Adipose tissue (tissue), 3 donors: ENCODE results near the gene MRPL10. TPM values are rescaled to one million over a fixed set of nuclear protein-coding genes. Genes with fewer than 3 reads are reported as not detected.

Source experiments
- H3K27ac ChIP-seq: one replicate; pipeline ENCODE4 v1.5.1; 2013; ENCODE audit warnings: low read depth, low read length
- WGBS, 3 donors: extraction: QIAGEN DNeasy Blood & Tissue Kit; methylation state at CpG; one replicate each; pipeline ENCODE4 v1.1.7; 2013; 5-methylcytosine and 5-hydroxymethylcytosine counted together
- polyA plus RNA-seq, 3 donors: library from polyadenylated mRNA; stranded (reverse); fragments of 200-250 nt; gene quantifications; one replicate each; pipeline ENCODE4 v1.2.3, GENCODE V29; 2013
- donor health status: healthy with polysubstance abuse.
- donor health status: Bipolar disorder and iron deficiency.
- donor health status: healthy.

MRPL10 gene
- polyA plus RNA-seq = 10 to 100 TPM; 42.3 to 52.0 (median 44.2) TPM

DNA sequence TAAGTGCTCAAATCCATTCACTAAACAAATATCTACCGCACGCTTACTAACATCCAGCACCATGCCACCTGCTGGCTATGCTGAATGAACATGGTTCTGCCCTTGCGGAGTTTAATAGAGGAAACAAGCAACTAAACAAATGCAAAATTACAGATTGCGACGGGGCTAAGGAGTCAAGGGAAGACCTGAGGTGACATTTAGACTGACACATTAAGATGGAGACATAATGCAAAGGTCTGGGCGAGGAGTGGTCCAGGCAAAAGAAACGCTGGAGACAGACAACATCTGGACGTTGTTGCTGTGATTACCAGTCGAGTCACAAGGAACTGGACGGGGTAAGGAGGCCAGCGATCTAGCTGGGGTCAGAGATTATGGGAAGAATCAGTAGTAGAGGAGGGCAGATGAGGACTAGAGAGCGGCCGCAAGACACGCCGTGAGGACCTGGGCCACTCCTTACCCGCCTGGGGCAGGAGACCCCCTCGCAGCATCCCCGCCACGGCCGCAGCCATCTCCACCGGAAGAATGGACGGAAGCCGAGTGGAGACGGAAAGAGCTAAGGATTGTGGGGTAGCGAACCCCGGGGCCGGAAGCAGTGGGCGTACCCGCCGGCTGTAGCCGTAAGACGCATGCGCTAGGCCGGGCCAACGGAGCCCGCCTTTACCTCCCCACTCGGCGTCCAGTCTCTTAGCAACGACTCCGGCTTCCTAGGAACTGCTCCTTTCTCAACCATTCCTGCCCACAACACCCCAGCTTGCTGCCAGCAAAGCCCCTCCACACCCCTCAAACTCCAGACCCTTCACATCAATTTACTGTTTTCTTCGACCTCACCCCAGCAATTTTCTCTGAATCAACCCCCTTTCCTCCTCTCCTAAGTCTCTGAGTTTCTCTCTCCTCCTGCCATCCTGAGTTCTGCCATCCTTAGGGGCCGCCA lies at the start of gene MRPL10, which contains the start of gene LRRC46:
TSS of gene MRPL10 (minus strand) at position 539 of the 931 bp plus-strand sequence. CDS start at position 509, 30 bp downstream.
TSS of gene LRRC46 (plus strand) at position 668 of the 931 bp plus-strand sequence. CDS start 320 bp downstream, outside the sequence.
- 0% methylated on average over 40 to 42 of the region's 42 CpGs for WGBS, 3 donors
- H3K27ac ChIP-seq = no peak within 1 kb of the TSS

DNA sequence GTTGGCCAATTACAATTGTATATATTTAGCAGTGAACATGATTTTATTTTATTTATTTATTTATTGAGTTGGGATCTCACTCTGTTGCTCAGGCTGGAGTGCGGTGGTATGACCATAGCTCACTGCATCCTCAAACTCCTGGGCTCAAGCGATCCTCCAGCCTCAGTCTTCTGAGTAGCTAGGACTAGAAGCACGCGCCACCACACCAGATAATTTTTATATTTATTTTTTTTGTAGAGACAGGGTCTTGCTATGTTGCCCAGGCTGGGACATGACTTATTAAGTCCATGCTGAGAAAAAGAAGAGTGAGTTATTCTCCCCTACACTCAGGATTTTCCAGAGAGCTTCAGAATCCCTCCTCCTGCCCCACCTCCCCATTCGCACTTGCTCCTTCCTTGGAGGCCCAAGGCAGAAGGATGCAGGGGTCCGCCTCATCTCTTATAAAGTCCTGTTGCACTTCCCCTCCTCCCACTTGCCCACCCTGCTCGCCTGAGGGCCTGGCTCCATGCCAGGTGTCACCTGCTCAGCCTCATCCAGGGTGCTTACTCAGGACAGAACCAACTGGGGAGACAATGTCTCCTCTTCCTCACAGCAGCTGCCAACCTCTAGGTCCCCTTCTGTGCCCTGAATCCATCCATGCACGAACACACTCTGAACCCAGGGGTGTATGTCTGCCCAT lies 48.6 kb upstream of the MRPL10 start:
- WGBS, 3 donors = 80 to 87% (median 84%) methylated on average over 8 of the region's 8 CpGs
- H3K27ac ChIP-seq = no peak overlapping the region

DNA sequence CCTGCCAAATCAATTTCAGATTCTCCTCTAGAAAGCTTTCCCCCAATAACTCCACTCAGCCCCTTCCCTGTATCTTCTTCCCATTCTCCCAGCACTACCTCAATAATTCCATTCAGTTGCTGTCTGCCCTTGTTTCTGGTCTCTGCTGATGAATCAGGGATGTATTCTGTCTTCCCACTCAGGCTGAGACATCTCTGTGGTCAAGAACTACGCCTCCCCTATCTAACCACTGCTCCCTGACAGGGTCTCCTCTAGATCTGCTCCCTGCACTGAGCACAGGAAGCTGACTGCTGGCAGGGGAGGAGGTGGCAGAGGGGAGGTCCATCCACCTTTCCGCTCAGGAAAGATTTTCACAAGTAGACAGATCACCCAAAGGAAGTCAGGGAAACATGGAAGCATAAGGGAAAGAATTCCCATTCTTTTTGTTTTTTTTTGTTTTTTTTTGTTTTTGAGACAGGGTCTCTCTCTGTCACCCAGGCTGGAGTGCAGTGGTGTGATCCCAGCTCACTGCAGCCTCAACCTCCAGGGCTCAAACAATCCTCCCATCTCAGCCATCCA lies 47.8 kb upstream of the MRPL10 start:
- WGBS, 3 donors = 44 to 56% (median 55%) methylated on average over 2 of the region's 2 CpGs
- H3K27ac ChIP-seq = no peak overlapping the region

DNA sequence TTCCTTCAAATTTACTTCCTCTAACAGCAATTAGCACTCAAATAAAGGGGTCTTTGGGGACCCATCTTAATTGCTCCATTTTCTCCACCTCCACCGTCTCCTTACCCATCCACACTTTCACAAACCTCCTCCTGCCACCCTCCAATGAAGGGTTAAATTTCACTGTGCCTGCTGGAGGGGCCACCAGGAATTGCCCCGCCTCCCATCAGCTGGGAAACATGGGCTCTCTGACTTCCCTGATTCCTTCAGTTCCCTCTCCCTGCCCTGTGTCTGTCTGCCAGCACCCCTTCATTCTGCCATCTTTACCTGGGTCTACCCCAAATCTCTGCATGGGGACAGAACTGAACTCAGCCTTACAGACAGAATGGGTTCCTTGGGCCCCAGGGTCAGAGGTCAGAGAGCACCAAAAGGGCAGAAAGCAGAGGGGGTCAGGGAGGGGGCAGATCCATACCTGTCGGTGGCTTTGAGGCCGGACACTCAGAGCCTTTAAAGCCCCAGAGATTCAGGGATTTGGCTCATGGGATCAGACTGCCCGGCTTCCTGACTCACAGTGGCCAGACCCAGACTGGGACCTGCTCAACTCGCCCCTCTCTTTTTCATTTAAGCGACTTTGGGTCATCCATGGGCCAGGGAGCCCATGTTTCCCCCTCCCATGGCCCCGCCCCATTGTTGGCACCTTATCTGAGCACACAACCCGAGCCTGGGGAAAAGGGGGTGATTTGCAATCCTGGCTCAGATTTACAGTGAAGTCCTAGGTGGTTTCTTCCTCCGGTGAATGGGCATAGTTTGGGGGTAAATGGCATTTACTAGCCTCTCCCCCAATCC lies 47.1 kb upstream of the MRPL10 start:
- WGBS, 3 donors = 49 to 74% (median 68%) methylated on average over 10 of the region's 10 CpGs
- H3K27ac ChIP-seq = no peak overlapping the region

DNA sequence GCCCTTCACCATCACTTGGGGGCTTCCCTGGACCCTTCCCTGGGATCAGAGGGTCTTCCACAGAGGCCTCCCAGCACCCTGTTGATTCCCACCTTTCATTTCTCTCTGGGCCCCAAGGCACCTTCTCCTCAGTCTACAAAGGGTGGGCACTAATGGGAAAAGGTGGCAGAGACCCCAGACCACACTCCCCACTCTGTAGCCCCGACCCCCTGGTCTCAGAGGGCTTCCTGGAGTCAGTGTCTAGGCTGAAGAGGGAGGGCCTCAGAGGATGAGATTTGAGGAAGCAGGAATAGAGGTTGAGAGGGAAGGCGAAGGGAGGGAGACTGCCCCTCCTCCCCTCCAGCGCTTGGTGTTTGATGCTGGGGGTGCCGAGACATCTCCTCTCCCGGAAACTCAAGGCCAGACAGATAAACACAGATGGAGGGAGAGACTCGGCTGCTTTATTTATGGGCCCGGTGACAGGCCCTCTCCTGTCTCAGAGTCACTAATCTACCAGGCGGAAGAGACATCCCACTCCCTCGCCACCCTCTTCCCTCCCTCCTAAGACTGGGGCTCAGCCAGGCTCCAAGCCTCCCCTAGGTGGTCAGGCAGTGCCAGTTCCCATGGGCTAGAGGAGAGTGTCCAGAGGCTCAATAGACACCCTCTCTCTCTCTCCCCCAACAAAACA lies 46.2 kb upstream of the MRPL10 start:
- 59 to 71% (median 60%) methylated on average over 8 to 9 of the region's 9 CpGs for WGBS, 3 donors
- H3K27ac ChIP-seq = no peak overlapping the region

DNA sequence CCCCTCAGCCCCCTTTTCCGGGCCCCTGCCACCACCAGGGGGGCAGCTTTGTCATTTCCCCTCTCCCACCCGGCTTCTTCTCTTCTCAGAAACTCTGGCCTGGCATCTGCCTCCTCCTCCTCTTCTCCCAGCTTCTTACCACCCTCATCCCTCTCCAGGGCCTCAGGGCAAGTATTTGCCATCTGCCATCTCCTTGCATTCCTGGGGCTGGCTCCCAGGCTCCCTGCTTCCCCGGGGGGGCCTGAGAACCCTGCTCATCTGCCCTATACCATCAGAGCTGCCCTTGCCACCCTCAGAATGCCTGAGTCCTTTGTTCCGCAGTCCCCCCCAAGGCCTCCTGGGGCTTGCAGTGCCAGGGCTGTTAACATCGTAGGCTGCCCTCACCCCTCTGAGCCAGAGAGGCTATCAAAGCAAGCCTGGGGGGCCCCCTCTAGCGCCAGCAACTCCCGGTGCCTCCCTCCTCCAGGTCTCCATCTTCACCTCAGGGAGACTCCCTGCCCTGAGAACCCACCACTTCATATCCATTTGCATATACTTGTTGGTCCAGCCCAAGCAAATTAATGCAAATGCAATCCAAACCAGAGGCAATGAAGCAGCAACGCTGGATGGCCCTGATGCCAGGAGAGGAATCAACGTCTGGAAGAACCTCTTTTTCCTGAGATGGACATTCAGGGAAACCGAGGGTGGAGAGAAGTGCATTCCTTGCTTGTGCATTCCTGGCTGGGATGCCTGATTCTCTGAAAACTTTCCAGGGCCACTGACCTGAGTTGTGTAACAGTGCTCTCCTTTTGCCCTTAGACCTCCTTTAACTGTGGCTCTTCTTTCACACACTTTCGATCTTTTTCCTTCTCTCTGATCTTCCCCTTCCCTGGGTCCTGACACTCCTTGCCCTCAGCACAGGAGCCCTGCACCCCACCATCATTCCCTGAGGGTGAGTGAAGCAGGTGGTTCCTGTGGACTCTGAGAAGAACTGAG lies 44.0 kb upstream of the MRPL10 start:
- no peak overlapping the region for H3K27ac ChIP-seq
- WGBS, 3 donors = 54 to 66% (median 63%) methylated on average over 11 of the region's 11 CpGs

DNA sequence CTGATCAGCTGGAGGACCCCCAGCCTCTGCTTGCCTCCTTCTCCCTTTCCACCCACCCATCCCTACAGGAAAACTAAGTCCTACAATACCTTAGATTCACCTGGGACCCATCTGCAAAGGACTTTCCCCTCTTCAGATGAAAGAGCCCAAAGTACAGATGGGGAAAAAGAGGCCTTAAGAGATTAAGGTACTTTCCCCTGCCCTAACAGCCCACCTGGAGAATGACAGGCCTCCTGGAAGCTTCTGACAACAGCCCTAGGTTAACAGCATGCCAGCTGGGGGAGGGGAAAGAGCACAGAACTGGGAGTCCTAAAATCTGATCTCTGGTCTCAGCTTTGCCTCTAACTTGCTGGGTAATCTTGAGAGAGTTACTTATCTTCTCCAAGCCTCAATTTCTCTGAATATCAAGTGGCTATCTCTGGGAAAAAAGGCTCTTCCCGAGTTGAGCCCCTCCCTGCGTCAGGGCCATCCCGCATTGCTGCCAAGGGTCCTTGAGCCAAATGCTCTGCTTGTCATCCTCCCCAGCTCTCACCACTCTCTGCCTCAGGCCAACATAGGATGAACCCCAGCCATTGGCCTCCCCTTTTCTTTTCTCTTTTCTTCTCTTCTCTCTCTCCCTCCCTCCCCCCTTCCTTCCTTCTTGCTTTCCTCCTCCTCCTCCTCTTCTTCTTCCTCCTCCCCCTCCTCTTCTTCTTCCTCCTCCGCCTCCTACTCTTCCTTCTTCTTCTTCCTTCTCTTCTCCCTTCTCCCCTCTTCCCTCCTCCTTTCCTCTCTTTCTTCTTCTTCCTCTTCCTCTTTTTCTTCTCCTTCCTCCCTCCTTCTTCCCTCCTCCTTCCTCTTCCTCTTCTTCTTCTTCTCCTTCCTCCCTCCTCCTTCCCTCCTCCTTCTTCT lies 42.1 kb upstream of the MRPL10 start:
- H3K27ac ChIP-seq = no peak overlapping the region
- WGBS, 3 donors = 51 to 61% (median 60%) methylated on average over 4 of the region's 4 CpGs

DNA sequence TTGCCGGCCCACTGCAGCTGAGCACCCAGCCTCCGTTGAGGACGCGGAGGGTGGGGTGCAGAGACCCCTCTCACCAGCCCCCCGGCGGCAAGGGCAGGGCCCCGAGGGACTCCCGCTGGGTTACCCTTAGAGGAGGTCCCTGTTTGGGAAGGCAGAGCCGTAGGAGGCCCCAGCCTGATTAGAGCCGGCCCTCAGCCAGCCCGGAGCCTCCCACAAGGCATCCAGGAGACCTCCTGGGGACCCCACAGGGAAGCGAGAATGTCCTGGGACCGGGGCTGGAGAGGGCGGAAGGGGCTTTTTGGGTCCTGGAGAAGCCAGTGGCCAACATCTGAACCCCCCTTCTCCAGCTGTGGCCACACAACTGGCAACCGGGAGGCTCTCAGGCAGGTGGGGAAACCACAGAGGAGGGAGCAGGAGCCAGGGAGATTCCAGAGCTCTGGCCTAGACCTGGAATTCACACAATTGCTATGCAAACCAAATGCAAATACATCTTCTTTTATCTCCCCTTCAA lies 41.4 kb upstream of the MRPL10 start:
- 31 to 44% (median 43%) methylated on average over 15 of the region's 15 CpGs for WGBS, 3 donors
- no peak overlapping the region for H3K27ac ChIP-seq

DNA sequence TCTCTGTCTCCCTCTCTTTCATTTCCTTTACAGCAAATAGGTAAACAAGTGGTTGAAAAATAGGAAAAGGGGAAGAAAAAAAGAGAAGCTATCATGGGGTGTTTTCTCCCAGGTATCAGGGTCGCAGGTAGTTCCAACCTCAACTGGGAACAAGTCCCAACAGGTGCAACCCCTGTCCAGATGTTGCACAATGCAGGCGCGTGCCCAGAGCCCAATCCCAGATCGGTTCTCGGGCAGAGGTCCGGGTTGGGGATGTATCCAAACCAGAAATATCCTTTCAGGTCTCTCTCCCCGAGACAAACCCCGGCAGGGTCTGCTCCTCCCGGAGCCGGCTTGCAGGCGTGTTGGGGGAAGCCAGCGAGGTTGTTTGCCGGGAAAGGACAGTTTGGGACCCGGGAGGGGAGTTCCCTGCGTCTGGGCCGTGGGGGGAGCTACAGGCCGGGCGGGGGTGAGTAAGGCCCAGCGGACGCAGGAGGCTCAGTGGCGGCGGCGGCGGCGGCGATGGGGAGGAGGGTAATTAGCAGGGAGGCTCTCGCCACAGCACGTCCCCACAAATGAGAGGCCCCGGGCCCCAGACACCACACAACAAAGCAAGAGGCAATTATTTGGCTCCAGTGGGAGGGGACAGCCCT lies 40.8 kb upstream of the MRPL10 start:
- H3K27ac ChIP-seq = no peak overlapping the region
- 15 to 30% (median 25%) methylated on average over 29 of the region's 29 CpGs for WGBS, 3 donors

DNA sequence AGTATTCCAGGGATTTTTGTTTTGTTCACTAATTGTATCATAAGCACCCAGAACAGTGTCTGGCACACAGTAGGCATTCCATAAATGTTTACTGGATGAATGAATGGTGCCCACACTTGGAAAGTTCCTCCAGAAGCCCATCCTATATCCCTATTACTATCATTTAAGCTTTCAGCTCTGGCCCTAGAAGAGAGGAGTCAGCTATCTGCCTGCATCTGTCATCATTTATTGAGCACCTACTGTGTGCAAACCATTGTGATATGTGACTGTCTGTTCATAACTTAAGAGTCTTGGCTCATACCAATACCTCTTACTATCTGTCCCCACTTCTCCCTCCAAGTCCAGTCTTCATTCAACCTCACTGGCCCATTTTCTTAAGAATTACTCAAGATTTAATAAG lies 39.7 kb upstream of the MRPL10 start:
- H3K27ac ChIP-seq = no peak overlapping the region

DNA sequence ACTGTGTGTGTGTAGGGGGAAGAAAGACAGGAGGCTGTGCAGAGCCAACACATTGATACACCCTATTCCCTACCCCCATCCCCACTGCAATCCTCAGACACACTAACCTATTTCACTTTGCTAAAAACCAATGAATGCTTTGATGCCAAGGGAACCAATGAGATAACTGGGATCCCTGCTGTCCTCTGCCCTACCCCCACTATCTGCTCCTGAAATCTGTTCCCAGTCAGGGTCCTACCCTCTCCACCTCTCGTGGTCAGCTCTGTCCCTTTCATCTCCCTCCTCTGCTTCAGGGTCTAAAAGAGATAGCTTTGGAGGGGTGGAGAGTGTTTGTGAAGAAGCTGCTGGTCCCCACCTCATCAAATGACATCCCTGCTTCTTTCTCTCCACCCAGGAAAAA lies 38.7 kb upstream of the MRPL10 start:
- WGBS, 3 donors = 33 to 61% (median 58%) methylated on average over 1 of the region's 1 CpG
- no peak overlapping the region for H3K27ac ChIP-seq

DNA sequence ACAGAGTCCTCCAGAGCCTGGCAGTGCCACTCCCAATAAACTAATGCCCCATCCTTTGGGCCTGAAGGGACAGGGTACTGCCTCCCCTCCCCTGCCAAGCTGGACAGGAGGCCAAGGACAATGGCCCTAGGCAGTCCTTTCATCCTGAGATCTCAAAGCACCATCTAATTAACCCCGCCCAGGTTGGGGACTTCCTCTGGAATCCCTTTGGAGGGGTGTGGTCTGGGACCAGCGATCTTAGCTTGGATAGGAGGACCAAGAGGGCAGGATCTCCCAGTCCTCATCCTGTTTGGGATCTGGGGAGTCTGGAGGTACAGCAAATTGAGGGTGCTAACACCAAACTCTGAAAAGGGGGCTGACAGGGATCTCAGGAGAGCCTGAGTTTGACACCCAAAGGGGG lies 37.8 kb upstream of the MRPL10 start:
- 37 to 58% (median 55%) methylated on average over 2 of the region's 2 CpGs for WGBS, 3 donors
- H3K27ac ChIP-seq = no peak overlapping the region

DNA sequence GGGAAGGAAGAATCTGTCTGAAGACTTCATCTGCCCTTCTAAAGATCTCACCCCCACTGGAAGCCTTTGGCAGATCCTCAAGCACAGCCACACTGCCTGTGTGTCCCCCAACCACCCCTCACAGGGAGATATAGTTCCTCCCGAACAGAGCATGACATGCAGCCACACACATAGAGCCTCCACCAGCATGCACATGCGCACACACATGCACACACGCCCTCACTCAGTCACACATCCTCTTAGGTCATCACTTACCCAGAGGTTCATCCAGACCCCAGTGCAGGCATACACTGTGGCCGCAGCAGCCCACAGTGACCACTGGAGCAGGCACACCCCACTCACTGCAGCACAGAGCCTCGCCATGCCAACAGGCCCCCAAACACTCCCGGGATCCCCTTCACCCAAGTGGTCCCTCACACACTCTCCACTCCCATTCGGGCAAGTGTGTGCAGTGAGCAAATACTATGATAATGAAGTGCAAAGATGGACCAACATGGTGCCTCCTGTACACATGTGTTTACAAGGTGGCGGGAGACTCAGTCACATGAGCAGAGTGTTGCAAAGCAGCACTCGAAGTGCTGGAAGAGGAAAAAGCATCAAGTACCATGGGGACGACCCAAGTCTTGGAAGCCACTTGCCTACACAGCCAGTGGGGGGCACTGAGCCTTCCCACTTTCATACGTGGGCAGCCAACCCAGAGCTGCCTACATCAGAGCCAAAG lies 36.6 kb upstream of the MRPL10 start:
- no peak overlapping the region for H3K27ac ChIP-seq
- WGBS, 3 donors = 78 to 90% (median 86%) methylated on average over 11 of the region's 11 CpGs

DNA sequence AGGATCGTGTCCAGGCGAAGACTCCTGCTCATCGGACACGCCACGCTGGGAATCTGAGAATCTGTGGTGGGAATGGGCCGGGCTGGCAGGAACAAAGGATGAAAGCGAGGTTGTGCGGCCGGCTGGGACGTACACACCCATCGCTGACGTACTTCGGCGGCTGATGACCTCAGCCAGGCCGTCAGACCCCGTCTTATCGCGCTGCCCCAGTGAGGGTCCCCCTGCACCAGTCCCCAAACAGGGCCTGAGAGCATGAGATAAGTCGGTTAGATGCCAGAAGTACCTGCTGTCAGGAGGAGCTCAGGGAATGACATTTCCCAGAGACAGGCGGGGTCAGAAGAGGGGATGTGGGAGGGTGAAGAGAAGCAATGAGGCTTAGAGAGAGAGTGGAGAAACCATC lies 35.6 kb upstream of the MRPL10 start:
- WGBS, 3 donors = 50 to 72% (median 69%) methylated on average over 20 of the region's 20 CpGs
- no peak overlapping the region for H3K27ac ChIP-seq

DNA sequence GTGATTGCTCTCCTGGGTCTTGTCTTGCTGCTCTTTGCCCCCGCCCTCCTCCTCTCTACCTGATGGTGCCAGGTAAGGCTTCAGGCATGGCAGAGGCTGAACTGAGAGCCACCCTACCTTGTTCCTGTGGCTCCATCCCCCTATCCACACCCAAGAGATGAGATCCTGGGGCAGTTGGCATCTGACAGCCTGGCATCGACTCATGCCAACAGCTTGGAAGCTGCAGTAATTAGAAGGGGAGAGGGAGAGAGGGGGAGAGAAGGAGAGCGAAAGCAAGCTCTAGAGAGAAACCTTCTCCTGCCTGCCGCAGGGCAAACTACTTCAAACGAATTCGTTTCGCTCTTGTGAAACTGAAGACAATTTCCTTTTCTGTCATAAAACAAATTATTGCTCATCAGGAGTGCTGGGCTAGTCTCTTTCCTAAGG lies 33.5 kb upstream of the MRPL10 start:
- WGBS, 3 donors = 30 to 60% (median 44%) methylated on average over 7 of the region's 7 CpGs
- no peak overlapping the region for H3K27ac ChIP-seq
